CD4-positive, alpha-beta T cell treated with Interferon alpha-2 for 1 hour (primary cell): ENCODE results near the gene TNFSF10.
"Not testable (repeated sequence)": the region's sequence is repeated elsewhere in the genome, so short reads cannot be mapped to it uniquely, and the experiment has no call there.

ENCODE experiments used
- DNase-seq, 2 donors: peaks; one replicate each; pipeline ENCODE4 v3.0.0-alpha.2; 2020 to 2022

Gene TNFSF10

DNA sequence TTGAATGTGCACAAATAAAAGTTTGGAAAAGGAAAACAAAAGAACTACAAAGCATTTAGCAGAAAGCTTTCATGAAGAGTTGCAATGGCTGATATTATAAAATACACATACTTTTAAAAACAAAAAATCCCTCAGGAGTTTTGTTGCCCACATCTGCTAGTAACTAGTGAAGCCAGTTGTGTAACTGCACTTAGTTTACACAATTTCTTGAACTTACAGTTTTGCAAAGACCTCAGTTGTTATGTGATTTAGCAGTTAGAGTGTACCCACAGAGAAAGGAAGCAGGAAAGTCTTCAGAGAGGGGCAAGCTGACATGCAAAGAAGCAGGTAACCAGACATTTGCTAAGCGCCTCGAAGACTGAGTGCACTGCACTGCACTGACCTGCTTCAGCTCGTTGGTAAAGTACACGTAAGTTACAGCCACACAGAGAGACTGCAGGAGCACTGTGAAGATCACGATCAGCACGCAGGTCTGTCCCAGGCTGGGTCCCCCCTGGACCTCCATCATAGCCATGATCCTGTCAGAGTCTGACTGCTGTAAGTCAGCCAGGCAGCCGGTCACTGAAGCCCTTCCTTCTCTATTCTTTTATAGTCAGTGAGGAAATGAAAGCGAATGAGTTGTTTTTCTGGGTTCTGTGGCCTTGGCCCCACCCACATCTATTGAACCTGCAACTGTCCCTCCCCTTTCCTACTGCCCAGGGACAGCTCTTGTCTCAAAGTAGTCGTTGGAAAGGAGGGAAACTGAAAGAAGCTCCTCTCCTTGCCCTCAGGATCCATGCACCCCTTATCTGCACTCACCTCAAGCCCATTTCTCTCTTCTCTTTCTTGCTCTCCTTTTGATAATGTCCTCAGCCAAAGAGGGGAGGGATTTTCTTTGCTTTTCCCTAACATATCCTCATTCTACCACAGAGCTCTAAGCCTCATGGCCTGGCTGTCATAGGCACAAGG is at the start of gene TNFSF10:
Gene TNFSF10 (minus strand): TSS at position 560 of the 948 bp plus-strand sequence. CDS start 46 bp downstream, at position 514.
- peak; percentile 87 to 90 for DNase-seq

DNA sequence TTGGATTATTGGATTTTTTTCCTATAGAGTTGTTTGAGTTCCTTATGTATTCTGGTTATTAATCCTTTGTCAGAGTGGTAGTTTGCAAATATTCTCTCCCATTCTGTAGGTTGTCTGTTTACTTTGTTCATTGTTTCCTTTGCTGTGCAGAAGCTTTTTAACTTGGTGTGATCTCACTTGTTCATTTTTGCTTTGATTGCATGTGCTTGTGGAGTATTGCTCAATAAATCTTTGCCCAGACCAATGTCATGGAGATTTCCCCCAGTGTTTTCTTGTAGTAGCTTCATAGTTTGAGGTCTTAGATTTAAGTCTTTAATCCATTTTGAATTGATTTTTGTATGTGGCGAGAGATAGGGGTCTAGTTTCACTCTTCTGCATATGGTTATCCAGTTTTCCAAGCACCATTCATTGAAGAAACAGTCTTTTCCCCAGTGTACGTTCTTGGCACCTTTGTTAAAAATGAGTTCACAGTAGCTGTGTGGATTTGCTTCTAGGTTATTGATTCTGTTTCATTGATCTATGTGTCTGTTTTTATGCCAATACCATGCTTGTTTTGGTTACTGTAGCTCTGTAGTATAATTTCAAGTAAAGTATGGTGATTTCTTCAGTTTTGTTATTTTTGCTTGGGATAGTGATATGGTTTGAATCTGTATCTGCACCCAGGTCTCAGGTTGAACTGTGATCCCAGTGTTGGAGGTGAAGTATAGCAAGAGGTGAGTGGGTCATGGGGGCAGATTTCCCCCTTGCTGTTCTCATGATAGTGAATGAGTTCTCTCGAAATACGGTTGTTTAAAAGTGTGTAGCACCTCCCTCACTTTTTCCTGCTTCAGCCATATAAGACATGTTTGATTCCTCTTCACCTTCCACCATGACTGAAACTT is 46.1 kb upstream of the TNFSF10 start:
- no peak for DNase-seq

DNA sequence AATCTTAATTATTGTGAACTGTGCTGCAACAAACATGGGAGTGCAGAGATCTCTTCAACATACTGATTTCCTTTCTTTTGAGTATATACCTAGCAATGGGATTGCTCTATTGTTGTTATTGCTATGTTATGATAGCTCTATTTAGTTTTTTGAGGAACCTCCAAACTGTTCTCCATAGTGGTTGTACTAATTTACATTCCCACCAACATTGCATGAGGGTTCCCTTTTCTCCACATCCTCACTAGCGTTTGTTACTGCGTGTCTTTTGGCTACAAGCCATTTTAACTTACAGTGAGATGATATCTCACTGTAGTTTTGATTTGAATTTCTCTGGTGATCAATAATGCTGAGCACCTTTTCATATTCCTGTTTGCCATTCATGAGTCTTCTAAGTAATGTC is 45.5 kb upstream of the TNFSF10 start:
- DNase-seq = no peak

DNA sequence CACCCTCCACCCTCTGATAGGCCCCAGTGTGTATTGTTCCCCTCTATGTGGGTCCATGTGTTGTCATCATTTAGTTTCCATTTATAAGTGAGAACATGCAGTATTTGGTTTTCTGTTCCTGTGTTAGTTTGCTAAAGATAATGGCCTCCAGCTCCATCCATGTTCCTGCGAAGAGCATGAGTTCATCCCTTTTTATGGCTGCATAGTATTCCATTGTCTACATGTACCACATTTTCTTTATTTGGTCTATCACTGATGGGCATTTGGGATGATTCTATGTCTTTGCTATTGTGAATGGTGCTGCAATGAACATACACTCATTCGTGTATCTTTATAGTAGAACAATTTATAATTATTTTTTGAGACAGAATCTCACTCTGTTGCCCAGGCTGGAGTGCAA is 43.6 kb upstream of the TNFSF10 start:
- DNase-seq = not testable (repeated sequence)

DNA sequence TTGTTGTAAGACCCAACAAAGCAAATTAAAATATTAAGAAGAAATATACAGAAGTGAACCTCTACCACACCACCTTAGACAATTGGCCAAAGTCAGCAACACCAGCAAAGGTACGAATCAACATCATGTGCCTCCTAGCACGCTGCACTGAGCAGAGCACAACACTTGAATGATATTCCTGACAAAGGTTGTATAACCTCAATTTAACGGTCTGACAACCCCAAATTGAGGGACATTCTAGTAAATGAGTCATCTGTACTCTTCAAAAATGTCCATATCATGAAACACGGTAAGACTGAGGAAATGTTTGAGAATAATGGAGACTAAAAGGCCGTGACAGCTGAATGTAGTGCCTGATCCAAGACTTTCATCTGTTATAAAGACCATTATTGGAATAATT is 41.3 kb upstream of the TNFSF10 start:
- no peak for DNase-seq

DNA sequence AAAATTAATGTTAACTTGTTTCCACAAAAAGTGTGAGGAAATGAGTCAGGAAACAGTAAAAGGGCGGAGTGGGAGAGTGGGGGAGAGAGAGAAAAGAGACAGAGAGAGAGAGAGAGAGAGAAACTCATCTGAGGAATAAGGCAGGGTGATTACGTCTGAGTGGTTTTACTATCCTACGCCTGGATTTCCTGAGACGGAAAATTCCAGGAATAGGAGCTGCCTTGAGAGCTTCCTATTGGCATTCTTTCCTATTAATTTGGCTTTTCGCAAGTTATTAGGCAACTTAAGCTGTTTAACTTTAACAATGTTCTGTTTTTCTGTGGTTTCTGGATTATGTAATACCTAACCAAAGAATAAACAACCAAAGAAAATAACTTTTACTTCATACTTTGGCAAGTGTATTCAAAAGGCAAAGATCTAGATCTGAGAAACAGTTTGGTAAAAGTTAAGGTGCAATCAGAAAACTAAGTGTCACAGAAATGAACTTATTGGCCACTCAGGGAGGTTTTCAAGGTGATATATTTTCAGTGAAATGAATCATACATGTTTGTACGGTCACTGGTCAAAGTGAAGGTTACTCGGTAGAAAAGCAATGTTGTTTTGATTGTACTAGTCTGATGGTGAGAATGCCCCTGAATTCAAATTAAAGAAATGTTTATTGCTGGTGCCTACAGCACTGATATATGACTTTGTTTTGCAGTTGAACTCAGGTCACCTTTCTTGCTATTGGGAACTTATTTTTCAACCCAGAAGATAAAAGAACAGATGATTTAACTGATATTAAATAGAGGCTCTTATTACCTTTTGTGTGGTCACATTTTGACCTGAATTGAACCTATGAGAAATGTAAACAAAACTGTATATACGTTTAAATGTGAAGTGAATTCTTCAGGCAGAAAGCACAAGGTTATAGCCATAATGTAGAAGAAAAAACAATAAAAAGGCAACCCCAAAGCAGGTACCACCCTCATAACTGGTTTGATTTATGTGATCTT is 39.9 kb upstream of the TNFSF10 start:
- DNase-seq = peak; percentile 17 to 58

DNA sequence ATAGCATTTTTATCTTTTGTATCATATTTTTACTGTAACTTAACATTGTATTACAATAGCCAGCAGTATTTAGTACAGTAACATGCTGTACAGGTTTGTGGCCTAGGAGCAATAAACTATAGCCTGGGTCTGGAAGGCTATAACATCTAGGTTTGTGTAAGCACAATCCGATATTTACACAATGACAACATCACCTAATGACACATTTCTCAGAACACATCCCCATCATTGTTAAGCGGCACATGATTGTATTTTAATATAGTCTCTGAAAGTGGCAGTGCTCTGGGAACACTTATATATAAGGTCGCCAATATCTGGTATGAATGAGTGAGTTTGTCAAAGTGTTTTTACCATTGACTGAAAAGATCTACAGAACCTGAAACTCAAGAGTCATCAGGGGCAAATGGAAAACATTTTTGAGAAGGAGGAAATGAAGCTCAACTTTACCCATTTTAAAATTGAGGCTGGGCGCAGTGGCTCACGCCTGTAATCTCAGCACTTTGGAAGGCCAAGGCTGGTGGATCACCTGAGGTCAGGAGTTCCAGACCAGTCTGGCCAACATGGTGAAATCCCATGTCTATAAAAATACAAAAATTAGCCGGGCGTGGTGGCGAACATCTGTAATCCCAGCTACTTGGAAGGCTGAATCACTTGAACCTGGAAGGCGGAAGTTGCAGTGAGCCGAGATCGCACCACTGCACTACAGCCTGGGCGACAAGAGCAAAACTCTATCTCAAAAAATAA is 38.8 kb upstream of the TNFSF10 start:
- peak in 1 of 2 donors; percentile 26 for DNase-seq

DNA sequence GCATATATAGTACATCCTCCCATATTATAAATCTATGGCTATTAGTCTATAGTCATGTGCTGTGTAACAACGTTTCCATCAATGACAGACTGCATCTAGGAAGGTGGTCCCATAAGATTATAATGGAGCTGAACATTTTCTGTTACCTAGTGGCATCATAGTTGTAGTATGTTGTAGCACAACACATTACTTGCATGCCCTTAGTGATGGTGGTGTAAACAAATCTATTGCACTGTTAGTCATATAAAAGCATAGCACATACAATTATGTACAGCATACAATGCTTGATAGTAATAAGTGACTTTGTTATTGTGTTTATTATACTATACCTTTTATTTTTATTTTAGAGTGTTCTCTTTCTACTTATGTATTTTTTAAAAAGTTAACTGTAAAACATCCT is 37.4 kb upstream of the TNFSF10 start:
- no peak for DNase-seq

DNA sequence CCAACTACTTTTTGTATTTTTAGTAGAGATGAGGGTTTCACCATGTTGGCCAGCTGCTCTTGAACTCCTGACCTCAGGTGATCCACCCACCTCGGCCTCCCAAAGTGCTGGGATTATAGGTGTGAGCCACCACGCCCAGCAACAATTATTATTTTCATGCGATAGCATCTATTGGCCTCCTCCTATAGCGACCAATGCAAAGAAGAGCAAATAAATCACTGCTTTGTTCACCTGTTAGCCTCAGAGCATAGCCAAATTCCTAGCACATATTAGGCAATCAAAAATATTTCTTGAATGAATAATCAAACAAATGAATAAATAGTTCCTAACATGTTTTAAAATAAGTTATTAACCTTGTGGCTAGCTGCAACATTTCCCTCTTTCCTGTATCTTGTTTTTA is 36.8 kb upstream of the TNFSF10 start:
- DNase-seq = no peak

DNA sequence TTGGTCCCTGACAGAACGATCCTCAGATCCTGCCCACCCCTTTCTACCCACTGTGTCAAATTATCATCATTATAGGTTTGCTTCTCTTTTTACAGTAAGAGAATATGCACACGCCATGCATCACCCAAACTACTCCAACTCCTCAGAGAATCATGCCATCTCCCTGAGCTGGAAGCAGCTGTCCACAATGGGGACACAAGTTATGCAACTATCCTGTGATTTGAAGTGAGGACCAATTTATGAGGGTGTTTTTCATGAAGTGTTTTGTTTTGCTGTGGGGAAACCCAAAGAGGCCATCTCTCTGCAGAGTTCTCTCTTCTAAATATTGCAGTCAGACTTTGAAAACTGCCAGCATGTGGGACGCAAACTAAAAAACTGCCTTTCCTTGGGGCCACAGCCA is 35.8 kb upstream of the TNFSF10 start:
- DNase-seq = peak in 1 of 2 donors; percentile 27

DNA sequence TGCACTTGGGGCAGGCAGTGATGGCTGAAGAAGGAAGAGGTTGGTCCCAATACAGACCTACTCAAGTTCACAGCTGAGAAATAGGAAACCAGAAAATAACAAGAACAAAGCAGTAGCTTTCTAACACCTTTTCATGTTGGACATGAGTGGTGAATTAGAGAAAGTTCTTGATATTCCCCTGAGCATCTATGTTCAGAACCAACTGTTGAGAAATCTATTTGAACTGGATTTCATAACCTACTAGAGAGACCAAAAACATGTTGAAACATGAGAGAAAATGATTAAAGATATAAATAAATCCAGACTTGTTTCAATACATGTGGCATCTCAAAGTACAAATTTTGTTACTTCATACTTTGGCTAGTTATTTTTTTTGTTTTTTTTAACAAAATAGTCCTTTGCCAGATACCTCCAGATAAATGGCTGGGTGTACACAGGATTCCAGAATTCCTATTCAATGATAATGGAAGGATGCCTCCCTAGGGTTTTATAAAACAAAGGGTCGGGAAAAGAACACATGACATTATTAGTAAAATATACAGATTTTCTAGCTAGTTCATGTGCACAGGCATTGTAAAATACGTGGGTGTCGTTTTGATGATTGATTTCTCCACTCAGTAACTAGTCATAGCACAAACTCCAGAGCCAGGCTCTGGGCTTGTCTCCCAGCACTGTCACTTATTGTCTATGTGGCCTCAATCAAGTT is 34.4 kb upstream of the TNFSF10 start:
- no peak for DNase-seq

DNA sequence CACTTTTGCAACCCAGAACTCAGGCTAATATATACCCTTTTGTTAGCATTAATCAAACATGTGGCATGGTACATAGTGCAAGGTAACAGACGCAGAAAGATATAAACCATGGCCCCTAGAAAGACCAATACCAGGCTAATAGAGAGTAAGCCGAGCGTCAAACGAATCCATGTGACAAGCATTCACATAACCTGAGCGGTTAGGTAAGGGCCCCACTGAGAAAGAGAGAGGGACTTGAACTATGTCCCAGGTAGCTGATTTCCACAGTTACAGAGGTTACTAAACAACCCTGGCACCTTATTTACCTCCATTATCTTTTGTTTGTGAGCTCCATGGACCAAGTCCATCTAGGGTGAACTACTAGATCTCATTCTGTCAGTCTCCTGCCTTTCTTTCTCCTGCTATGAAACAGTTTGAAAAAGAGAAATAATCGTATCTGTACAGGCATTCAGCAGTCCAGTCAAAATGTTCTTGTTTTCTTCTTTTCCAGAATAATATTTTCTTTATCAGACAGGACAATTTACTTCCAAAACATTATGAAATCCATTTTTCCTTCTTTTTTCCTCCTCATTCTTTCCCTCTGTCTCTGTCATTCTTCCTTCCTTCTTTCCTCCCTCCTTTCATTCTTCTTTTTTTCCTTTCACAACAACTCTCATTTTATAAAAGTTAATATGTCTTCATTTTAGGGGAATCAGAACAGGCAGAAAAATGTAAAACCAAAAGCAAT is 30.5 kb upstream of the TNFSF10 start:
- DNase-seq = no peak

DNA sequence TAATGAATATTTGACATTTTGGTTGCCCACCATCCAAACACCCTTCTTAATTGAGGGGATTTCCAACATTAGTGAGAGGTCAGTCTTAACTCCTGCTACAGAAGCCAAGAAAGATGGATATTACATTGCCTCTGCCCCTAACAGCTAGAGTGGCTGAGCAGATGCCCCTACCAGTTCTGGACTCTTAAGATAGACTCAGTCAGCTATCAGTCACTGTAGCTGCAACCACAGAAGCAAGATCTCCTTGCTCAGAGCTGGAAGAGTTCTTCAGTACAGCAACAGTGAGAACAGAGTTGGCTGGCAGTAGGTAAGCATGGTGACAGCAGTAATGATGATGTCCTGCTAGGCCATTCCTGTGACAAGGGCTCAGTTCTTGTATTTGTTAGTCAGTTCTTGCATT is 29.4 kb upstream of the TNFSF10 start:
- DNase-seq = no peak

DNA sequence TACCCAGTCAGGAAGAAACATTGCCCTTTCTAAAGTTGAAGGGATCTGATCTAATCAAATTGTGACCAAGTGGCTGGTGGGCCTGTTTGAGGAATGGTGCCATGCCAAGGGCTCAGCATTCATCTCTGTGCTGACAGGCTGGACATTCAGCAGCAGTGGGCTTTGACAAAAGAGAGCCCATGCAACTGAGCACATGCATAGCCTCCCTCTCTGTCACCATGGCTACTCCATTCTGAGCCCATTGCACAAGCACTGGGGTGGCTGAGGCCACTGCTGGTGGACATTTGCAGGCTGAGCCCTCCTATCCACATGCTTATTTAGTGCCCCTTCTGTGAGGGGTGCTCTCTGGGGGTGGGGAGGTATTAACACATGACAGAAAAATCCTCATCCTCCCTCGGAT is 28.6 kb upstream of the TNFSF10 start:
- DNase-seq = no peak

DNA sequence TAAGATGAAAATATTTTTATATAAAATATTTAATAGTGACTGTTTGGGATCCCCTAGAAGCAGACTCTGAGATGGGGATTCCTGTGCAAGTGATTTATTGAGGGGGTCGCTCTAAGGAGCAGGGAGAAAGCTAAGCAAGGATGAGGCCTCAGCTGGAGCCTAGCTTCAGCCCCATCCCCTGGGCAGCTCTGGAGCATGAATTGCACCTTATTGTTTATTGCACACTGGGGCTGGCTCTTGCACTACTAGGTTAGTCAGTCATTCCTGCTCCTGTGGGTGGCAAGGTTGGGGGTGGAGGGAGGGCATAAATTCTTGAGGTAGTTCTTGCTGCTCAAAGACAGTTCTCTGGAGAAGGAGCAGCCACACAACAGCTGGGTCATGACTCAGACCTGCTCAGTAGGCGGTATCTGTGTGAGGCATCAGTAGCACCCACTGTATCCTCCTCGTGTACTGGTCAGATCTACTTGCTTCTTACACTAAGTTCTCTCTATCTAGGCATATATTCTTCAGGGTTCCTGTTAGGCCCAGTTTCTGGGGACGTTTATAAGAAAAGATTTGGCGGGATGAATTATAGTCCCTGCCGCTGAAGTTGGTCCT is 27.2 kb upstream of the TNFSF10 start:
- DNase-seq = peak; percentile 17 to 21

DNA sequence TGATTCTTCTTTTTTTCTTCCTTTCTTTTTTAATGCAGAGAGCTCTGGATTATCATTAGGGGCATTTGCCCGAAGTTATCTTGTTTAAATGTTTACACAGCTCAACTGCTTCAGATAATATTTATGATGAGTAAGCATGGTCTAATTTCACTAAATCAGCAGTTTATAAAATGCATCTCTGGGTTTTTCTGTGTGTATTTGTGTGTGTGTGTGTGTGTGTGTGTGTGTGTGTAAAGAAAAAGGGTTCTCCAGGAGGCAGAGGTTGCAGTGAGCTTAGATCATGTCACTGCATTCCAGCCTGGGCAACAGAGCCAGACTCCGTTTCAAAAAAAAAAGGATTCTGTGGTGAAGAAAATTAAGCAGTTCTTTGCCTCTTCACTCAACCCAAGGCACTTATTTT is 25.9 kb upstream of the TNFSF10 start:
- no peak for DNase-seq

DNA sequence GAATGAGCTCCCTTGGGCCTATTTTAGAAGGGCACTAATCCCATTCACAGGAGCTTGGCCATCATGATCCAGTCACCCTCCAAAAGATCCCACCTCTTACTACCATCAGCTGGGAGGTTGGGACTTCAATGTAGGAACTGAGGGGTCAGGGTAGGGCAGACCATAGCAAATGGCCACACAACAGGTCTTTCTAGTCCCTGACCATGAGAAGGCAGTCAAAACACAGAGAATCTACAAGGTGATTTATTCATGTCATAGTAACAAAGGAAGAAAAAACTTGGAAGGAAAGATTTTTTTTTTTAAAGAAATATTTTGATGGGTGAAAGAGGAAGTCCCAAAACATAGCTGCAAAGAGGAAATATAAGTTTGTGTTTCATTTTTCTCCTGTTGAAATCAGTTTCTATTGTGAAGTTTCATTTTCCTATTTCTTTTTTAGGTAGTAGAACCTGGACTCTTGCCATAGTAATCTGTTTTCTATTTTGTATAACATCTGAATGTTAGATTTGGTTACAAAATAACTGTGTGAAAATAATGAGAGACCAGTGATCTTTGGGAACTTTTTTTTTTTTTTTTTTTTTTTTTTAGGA is 23.5 kb upstream of the TNFSF10 start:
- DNase-seq = peak in 1 of 2 donors; percentile 14

DNA sequence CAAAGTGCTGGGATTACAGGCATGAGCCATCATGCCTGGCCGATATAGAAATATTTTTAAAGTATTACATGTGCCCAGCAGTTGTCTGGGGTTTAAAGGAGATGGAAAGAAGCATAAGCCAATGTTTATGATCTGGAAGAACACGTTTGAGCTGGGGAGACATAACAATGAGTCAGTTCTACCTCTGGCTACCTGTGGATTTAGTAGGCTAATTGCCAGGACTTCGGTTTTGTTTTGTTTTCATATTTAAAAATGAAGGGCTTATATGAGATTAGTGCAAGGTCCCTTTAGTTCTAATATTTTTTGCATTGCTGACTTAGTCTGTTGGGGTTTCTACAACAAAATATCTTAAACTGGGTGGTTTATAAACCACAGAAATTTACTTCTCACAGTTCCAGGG is 22.9 kb upstream of the TNFSF10 start:
- DNase-seq = no peak

DNA sequence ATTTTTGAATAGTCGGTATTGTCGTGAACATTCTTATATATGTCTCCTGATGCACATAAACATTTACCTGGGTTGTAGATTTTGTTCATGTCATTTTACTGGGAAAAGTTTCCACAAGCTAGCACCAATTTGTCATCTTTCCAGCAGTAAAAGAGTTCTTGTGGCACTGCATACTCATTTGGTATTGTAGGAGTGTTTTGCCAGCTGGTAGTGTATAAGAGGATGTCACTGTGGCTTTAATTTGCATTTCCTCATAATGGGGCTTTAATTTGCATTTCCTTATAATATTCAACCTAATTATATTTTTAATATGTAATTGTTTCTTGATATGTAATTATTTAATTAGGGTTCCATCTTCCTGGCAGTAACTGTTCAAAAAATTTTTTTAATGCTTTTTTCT is 21.2 kb upstream of the TNFSF10 start:
- no peak for DNase-seq
